Activated T-helper 2 cell treated with anti-CD3 and anti-CD28 coated beads, Interferon-gamma antibody, Interleukin-2, Interleukin-4, amounts not matched to agents 10 μg/mL and 5 μg/mL and 100 μg/mL, durations not matched to agents 14 hours and 24 hours and 36 hours (primary cell): ENCODE data around the gene POR. TPM values are rescaled to one million over a fixed set of nuclear protein-coding genes. Genes with fewer than 3 reads are reported as not detected.

Source experiments
- DNase-seq: peaks from one replicate; pipeline ENCODE4 v3.0.0; 2021; ENCODE audit warnings: low spot score
- H3K27ac Mint-ChIP-seq: one replicate; pipeline ENCODE4 v1.8.0; 2021; ENCODE audit warnings: mixed read lengths
- H3K27me3 Mint-ChIP-seq: one replicate; pipeline ENCODE4 v1.8.0; 2021; ENCODE audit warnings: low read depth, mixed read lengths
- H3K36me3 Mint-ChIP-seq: one replicate; pipeline ENCODE4 v1.8.0; 2021; ENCODE audit warnings: low read depth, mixed read lengths
- H3K4me1 Mint-ChIP-seq: one replicate; pipeline ENCODE4 v1.8.0; 2021; ENCODE audit warnings: low read depth, mixed read lengths
- H3K4me3 Mint-ChIP-seq: one replicate; pipeline ENCODE4 v1.8.0; 2021; ENCODE audit warnings: low read depth, mild to moderate bottlenecking, moderate library complexity, mixed read lengths
- H3K9me3 Mint-ChIP-seq: one replicate; pipeline ENCODE4 v1.8.0; 2021; ENCODE audit warnings: mixed read lengths
- intact Hi-C: fragments of 100-400 bp; cut with micrococcal nuclease; formaldehyde crosslinking; loops from one replicate; pipeline ENCODE4 v1.15.1; 2023
- total RNA-seq: library from RNA; stranded (reverse); gene quantifications from 2 replicates; pipeline ENCODE4 v1.2.3, GENCODE V29; 2022

Gene POR
- total RNA-seq, 1 donor from 2014 or later, result 105 TPM

DNA sequence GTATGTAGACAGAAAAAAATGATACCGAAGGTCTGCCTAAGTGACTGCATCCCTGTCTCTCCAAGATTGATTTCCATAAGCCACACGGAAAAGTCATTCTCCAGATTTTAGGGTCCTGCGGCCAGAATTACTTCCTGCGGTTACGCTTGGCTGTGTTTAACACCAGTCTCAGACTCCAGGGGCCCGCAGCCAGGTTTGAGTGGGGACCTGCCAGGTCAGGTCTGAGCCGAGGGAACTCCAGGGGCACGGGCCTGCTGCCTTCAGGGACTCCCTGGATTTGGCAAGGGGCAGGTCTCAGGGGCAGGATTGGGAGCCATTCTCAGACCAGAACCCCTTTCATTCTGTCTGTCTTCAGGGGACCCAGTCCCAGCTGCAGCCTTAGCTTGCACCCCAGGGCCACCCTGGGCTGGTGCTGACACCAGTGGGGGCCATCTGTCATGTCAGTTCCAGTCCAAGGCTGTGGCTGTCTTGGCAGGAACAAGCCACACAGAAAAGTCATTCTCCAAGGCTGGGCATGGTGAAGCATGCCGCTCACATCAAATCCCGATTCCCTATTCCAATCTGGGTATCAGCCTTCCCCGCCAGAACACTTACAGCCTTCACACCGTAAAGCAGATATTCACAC, 40.5 kb downstream of the POR start:
- H3K9me3 Mint-ChIP-seq, result no peaks in the 10 kb centered on the region
- no peaks in the 10 kb centered on the region for H3K4me1 Mint-ChIP-seq
- H3K27me3 Mint-ChIP-seq, result no peaks in the 10 kb centered on the region
- H3K36me3 Mint-ChIP-seq, result peaks cover 13% of the 10 kb centered on the region
- H3K4me3 Mint-ChIP-seq, result no peak overlapping the region
- H3K27ac Mint-ChIP-seq, result no peak overlapping the region
- DNase-seq, result no peak
- intact Hi-C loops, result no loop called here

DNA sequence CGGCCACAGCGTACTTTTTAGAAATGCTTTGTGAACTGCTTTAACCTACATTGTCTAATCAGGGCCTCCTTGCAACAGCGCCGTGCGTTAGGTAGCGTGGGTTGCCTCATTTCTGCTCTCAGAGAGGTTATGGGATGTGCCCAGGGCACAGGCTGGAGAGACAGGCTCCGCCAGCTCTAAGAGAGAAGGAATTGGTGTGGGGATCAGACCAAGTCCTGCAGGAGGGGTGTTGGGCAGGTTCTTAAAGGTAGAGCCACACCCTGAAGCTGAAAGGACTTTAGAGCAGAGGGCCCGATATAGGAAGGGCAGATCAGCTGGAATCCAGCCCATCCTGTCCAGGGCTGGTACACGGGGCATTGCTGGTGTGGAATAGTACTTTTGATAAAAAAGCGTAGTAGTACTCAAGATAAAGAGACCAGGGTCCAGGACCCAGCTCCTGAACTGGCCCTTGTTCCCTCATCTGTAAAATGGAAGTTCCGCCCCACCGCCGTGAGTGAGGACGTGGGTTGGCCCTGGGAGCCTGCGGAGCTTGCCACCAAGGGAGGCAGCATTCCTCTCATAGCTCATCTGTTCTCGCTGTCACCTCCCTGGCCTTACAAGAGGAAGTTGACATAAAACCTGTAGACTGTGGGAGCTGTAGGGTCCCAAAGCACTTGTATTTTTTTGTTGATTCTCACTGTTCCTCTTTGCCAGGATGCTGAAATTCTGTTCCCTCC, 42.2 kb downstream of the POR start:
- no peak for DNase-seq
- Mint-ChIP-seq H3K36me3 (peaks cover 16% of the 10 kb centered on the region), H3K4me3 (no peak overlapping the region), H3K27ac (no peak overlapping the region), H3K27me3 (no peaks in the 10 kb centered on the region), H3K9me3 (no peaks in the 10 kb centered on the region), H3K4me1 (no peaks in the 10 kb centered on the region)
- intact Hi-C loops, result no loop called here

DNA sequence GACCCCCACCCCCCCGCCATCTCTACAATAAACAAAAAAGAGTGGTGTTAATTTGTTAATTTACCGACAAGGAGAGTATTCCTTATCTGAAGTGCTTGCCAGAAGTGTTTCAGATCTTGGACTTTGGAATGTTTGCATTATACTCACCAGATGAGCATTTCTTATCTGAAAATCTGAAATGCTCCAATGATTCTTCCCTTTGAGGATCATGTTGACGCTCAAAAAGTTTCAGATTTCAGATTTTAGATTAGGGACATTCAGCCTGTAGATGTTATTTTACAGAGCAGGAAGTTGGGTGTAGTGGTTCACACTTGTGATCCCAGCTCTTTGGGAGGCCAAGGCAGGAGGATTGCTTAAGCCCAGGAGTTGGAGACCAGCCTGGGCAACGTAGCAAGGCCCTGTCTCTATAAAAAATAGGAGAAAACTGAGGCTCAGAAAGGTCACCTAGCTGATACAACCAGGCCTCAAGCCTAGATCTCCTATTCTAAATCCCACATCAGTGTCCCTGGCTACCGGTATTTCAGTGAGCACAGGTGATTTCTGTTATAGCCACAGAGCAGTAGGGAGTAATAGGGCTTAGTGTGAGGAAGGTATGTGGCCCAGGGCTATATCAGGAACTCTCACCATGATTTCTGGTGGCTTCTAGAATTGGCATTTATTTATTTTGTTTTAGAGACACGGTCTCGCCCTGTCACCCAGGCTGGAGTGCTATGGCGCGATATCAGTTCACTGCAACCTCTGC, 44.0 kb downstream of the POR start:
- intact Hi-C loops, result no loop called here
- H3K27me3 Mint-ChIP-seq, result no peaks in the 10 kb centered on the region
- H3K4me1 Mint-ChIP-seq, result no peaks in the 10 kb centered on the region
- no peaks in the 10 kb centered on the region for H3K9me3 Mint-ChIP-seq
- H3K4me3 Mint-ChIP-seq, result no peak overlapping the region
- no peak for DNase-seq
- H3K27ac Mint-ChIP-seq, result no peak overlapping the region
- H3K36me3 Mint-ChIP-seq, result peaks cover 16% of the 10 kb centered on the region

DNA sequence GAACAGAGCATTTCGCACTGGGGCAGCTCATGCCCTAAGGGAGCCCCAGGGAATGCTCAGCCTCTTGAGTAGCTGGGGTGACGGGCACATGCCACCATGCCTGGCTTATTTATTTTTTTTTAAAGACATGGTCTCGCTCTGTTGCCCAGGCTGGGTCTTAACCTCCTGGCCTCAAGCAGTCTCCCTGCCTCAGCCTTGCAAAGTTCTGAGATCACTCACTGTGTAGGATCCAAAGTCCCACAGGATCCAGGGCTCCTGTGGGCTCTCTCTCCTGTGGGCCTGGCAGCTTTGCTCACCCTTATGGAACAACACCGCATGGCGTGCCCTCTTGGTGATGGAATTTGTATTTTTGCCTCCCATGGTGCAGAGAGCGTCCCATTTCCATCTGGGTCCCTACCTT, 45.4 kb downstream of the POR start:
- no peak for DNase-seq
- no peaks in the 10 kb centered on the region for H3K4me1 Mint-ChIP-seq
- no peaks in the 10 kb centered on the region for H3K9me3 Mint-ChIP-seq
- H3K27ac Mint-ChIP-seq, result no peak overlapping the region
- H3K27me3 Mint-ChIP-seq, result no peaks in the 10 kb centered on the region
- no peak overlapping the region for H3K4me3 Mint-ChIP-seq
- intact Hi-C loops, result no loop called here
- H3K36me3 Mint-ChIP-seq, result peaks cover 16% of the 10 kb centered on the region

DNA sequence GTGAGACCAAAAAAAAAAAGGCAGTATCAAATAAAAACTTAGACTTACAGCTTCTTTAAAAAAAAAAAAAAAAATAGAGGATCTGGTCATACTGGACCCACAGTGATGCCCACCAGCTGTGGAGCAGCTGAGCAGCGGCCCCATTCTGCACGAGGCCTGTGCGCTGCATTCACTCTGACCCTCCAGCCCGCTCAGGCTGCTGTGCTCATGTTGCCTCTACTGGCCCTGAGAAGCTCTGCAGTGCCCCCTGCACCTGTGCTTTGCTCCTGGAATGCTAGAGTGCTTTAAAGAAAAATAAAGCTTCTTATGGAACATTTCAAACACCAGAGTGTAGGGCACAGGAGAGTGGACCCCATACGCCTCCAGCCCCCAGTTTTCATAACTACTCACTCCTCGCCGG, 46.3 kb downstream of the POR start:
- Mint-ChIP-seq H3K4me3 (no peak overlapping the region), H3K9me3 (no peaks in the 10 kb centered on the region), H3K27me3 (no peaks in the 10 kb centered on the region), H3K36me3 (peaks cover 11% of the 10 kb centered on the region), H3K4me1 (no peaks in the 10 kb centered on the region), H3K27ac (no peak overlapping the region)
- intact Hi-C loops, result no loop called here
- DNase-seq, result no peak

DNA sequence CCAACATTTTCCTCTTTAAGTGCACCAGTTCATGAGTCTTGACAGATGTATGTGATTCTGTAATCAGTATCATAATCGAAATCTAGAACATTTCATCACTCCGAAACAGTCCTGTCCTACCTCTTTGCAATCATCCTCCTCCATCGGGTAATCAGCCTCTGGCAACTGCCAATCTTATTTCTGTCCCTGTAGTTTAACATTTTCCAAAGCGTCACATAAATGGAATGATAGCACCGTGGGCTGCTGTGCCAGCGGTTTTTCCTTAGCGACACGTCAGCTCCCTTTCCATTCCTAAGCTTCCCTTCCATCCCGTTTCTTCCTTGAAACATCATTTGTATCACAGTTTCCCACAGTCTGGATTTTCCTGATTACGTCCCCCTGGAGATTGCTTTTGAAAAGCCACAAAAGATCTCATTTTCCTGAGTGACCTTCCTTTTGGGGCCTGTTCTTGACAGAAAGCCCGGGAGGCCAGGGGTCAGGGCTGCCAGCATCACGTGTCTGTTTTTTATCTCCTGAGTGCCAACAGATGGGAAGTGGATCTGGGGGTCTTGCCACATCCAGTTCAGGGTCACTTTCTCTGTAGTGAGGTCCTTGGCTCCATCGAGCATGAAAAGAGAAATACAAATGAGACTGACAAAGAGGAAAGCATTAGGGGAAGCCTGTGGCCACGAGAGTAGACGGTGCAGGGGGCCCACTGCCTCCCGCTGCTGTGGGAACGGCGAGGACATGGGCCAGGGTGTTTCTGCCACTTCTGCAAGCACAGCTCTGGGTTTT, 47.8 kb downstream of the POR start:
- H3K9me3 Mint-ChIP-seq, result no peaks in the 10 kb centered on the region
- H3K4me3 Mint-ChIP-seq, result no peak overlapping the region
- H3K4me1 Mint-ChIP-seq, result no peaks in the 10 kb centered on the region
- H3K36me3 Mint-ChIP-seq, result peaks cover 4% of the 10 kb centered on the region
- no peak for DNase-seq
- intact Hi-C loops, result no loop called here
- H3K27ac Mint-ChIP-seq, result no peak overlapping the region
- H3K27me3 Mint-ChIP-seq, result no peaks in the 10 kb centered on the region

DNA sequence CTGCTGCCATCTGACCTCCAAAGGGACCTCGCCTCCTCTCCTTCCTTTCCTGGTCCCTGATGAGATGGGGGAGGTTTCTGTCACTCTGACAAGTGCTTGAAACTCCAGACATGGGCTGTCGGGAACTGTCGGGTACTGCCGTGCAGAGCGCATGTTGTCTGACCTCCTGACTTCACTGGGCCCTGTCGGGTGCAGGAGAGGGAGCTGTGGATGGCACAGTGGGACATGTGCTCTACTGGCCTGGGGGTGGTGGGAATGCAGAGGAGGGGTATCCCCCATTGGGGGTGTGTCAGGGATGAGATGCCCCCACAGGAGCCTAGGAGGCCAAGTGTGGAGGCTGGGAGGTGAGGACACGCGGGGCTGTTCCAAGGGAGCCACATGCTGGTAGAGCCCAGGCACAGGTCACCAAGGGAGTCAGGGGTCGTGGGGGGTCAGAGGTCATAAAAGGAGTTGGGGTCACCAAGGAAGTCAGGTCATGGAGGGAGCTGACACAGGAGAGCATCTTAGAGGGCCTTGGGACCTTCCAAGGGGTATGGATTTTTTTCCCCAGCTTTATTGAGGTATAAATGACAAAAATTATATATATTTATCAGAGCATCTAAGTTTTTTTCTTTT, 48.5 kb downstream of the POR start:
- H3K27ac Mint-ChIP-seq, result no peak overlapping the region
- peaks cover 2% of the 10 kb centered on the region for H3K36me3 Mint-ChIP-seq
- no peaks in the 10 kb centered on the region for H3K27me3 Mint-ChIP-seq
- no peaks in the 10 kb centered on the region for H3K9me3 Mint-ChIP-seq
- H3K4me3 Mint-ChIP-seq, result no peak overlapping the region
- intact Hi-C loops, result no loop called here
- H3K4me1 Mint-ChIP-seq, result no peaks in the 10 kb centered on the region
- DNase-seq, result no peak

DNA sequence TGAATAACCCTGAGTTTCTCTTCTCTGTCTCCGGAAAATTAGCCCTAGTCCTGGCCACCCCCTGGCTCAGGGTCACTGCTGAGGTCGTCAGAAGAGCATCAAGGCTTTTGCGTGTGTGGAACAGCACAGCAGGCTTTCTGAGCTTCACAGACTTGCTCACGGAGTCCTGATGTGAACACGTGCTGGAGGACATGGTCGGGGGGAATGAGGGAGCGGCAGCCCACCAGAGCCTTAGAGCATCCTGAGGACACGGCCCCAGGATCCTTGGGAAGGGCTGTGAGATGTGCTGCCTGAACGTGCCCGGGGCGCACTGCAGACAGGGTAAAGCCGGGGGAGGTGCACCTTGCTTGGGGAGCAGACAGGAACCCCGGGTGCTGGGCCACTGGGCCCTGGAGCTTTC, 50.7 kb downstream of the POR start:
- no peaks in the 10 kb centered on the region for H3K4me1 Mint-ChIP-seq
- no peak overlapping the region for H3K27ac Mint-ChIP-seq
- intact Hi-C loops, result no loop called here
- DNase-seq, result no peak
- H3K9me3 Mint-ChIP-seq, result no peaks in the 10 kb centered on the region
- H3K36me3 Mint-ChIP-seq, result peaks cover 2% of the 10 kb centered on the region
- H3K27me3 Mint-ChIP-seq, result no peaks in the 10 kb centered on the region
- H3K4me3 Mint-ChIP-seq, result no peak overlapping the region

DNA sequence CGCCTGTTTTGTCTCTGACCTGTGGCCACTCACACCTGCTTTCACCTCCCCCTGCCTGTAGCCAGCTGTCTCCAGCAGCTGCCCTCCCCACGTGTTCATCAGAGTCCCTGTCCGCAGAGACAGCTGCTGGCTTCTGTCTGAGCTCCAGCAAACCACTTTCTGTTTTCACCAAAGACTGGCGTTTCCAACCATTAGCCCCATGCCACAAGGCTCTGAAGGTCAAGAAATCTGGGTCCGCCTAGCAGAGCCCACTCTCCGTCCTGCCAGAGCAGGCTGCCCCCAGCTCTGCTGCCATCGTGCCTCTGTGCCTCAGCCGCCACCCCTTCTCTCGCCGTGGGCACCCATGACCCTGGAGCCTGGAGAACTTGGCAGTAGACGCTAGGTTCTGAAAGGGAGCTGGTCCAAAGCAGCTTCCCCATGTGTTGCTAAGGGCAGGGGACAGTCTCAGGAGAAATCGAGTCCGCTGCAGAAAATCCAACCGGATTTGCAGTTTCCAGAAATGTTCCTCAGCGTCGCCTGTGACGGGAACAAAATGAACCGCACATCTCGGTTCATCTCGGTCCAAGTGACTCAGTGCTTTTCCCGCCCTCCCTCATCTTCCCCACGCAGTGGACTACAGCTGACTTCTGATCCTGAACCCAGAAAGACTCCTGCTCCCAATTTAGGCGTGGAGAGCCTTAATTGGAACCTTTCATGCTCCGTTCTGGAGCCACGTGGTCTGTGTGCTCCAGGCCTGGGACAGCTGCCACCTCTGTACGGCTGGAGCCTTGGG, 51.4 kb downstream of the POR start:
- H3K27ac Mint-ChIP-seq, result no peak overlapping the region
- no peak overlapping the region for H3K4me3 Mint-ChIP-seq
- H3K4me1 Mint-ChIP-seq, result no peaks in the 10 kb centered on the region
- peaks cover 2% of the 10 kb centered on the region for H3K36me3 Mint-ChIP-seq
- no peaks in the 10 kb centered on the region for H3K27me3 Mint-ChIP-seq
- no peak for DNase-seq
- no peaks in the 10 kb centered on the region for H3K9me3 Mint-ChIP-seq
- intact Hi-C loops, result no loop called here

DNA sequence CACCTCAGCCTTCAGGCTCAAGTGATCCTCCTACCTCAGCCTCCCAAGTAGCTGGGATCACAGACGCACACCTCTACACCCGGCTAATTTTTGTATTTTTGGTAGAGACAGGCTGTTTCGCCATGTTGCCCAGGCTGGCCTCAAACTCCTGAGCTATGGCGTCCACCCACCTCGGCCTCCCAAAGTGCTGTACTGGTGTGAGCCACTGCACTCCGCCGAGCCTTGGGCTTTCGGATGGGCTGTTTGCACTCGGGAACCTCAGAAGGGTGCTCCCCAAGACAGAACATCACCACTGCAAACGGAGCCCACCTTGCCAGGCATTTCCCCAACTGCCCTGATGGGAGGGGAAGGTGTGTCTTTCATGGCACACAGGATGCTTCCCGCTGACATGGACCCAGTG, 52.1 kb downstream of the POR start:
- Mint-ChIP-seq H3K4me1 (no peaks in the 10 kb centered on the region), H3K4me3 (no peak overlapping the region), H3K27ac (no peak overlapping the region), H3K9me3 (no peaks in the 10 kb centered on the region), H3K27me3 (no peaks in the 10 kb centered on the region), H3K36me3 (peaks cover 5% of the 10 kb centered on the region)
- intact Hi-C loops, result no loop called here
- no peak for DNase-seq

DNA sequence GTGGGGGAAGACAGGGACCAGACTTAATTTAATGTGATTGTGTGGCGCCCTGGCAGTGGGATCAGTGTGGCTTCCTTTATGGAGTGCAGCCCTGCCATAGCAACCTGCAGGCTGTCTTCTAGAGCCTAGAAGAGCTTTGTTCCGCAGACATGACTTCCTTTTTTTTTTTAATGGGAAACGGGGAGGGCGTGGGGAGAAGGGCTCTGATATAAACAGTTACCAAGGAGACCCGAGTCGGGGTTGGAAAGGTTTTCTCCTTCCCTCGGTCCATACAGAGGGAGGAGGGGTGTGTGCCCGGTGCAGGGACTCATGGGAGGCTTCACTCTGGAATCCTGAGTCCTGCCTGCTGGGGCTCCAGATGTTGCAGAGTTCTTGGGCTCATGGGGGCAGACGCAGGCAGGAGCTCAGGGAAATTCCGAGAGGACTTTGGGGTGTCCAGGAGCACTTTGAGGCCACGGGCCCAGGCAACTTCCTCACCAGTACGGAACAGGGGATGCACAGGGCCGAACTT, 52.6 kb downstream of the POR start:
- intact Hi-C loops, result no loop called here
- no peaks in the 10 kb centered on the region for H3K4me1 Mint-ChIP-seq
- H3K4me3 Mint-ChIP-seq, result no peak overlapping the region

DNA sequence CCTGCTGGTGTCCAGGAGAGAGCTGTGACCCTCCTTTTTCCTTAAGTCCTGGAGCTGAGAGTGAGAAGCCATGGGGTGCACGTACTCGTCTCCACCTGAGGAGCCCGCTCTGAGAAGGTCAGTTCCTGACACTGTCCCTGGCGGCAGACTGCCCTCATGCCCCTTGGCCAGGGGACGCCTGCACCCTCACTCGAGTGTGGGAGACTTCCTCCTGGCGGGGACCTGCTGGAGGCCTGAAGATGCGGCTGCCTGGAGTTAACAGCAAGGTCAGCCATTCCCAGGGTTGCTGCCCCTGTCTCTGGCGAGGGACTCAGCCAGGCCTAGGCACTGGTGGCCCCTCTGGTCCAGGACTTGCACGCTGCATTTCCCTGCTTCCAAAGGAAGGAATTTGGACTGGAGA, 53.1 kb downstream of the POR start:
- Mint-ChIP-seq H3K36me3 (peaks cover 4% of the 10 kb centered on the region), H3K27ac (no peak overlapping the region), H3K9me3 (no peaks in the 10 kb centered on the region), H3K4me1 (no peaks in the 10 kb centered on the region), H3K27me3 (no peaks in the 10 kb centered on the region), H3K4me3 (no peak overlapping the region)
- DNase-seq, result no peak
- intact Hi-C loops, result no loop called here

More for the DNA sequence above, 52.6 kb downstream of the POR start:
- H3K27me3 Mint-ChIP-seq, result no peaks in the 10 kb centered on the region
- no peak for DNase-seq
- H3K36me3 Mint-ChIP-seq, result peaks cover 4% of the 10 kb centered on the region
- H3K9me3 Mint-ChIP-seq, result no peaks in the 10 kb centered on the region
- no peak overlapping the region for H3K27ac Mint-ChIP-seq
